K562 (cell line): ENCODE results near the gene GLRX2. TPM values are rescaled to one million over a fixed set of nuclear protein-coding genes. Genes with fewer than 3 reads are reported as not detected.
A peak's percentile ranks its signal among the peaks of the same experiment; 100 is the strongest.

ENCODE experiments used
- AFF1 ChIP-seq, 2 experiments: fragments of 450-650 bp; IDR thresholded peaks; 2 replicates each; pipeline ENCODE4 v1.6.1; 2018; ENCODE audit warnings: mild to moderate bottlenecking in 2 of 2, low read depth in 1 of 2; ENCODE audit not compliant: partially characterized antibody in 2 of 2
- ARID2 ChIP-seq: fragments of 450-650 bp; IDR thresholded peaks from 2 replicates; pipeline ENCODE4 v1.6.1; 2017; ENCODE audit warnings: antibody characterized with exemption, mild to moderate bottlenecking
- CREM ChIP-seq: IDR thresholded peaks from 2 replicates; pipeline ENCODE4 v1.6.1; 2014; ENCODE audit warnings: antibody characterized with exemption, low read depth
- E2F6 ChIP-seq, 2 experiments: IDR thresholded peaks; 2 replicates each; pipeline ENCODE4 v1.6.1; 2011; ENCODE audit warnings: borderline replicate concordance in 1 of 2, control low read depth in 1 of 2, low read depth in 1 of 2, low read length in 1 of 2, mild to moderate bottlenecking in 1 of 2, mixed read lengths in 1 of 2, moderate library complexity in 1 of 2; ENCODE audit not compliant: insufficient read depth in 1 of 2, insufficient read length in 1 of 2, poor library complexity in 1 of 2, severe bottlenecking in 1 of 2; ENCODE audit errors: extremely low read depth in 1 of 2
- ETV1 ChIP-seq: fragments of 450-650 bp; conservative IDR thresholded peaks from 2 replicates; pipeline ENCODE4 v1.6.1; 2016; ENCODE audit warnings: missing genetic modification characterization, control low read depth, low read depth, missing compliant biosample characterization
- HCFC1 ChIP-seq: IDR thresholded peaks from 2 replicates; pipeline ENCODE4 v1.6.1; 2012; ENCODE audit warnings: low read depth, low read length, improper control_type of control experiment
- HMG20A ChIP-seq: fragments of 450-650 bp; formaldehyde crosslinking; conservative IDR thresholded peaks from 2 replicates; pipeline ENCODE4 v1.4.0; 2020; ENCODE audit warnings: mild to moderate bottlenecking, mixed read lengths
- ILF3 ChIP-seq: fragments of 450-650 bp; IDR thresholded peaks from 2 replicates; pipeline ENCODE4 v1.6.1; 2018; ENCODE audit warnings: antibody characterized with exemption, mild to moderate bottlenecking, moderate library complexity, borderline replicate concordance
- MAFG ChIP-seq: fragments of 450-650 bp; conservative IDR thresholded peaks from 2 replicates; pipeline ENCODE4 v1.6.1; 2016; ENCODE audit warnings: missing genetic modification characterization, missing compliant biosample characterization
- MXI1 ChIP-seq: IDR thresholded peaks from 2 replicates; pipeline ENCODE4 v1.6.1; 2011; ENCODE audit warnings: low read depth, mild to moderate bottlenecking, improper control_type of control experiment, low read length
- PTBP1 ChIP-seq: fragments of 200-400 bp; formaldehyde crosslinking; IDR thresholded peaks from 2 replicates; pipeline ENCODE4 v1.6.1; 2017; ENCODE audit warnings: low read depth, low read length
- RAD51 ChIP-seq: fragments of 450-650 bp; IDR thresholded peaks from 2 replicates; pipeline ENCODE4 v1.7.1; 2016; ENCODE audit warnings: low read depth, mild to moderate bottlenecking, borderline replicate concordance
- SP2 ChIP-seq: IDR thresholded peaks from 2 replicates; pipeline ENCODE4 v1.6.1; 2011; ENCODE audit warnings: mild to moderate bottlenecking, low read depth, low read length, moderate library complexity; ENCODE audit not compliant: poor library complexity, severe bottlenecking; ENCODE audit errors: extremely low read depth
- SRSF3 ChIP-seq: fragments of 200-400 bp; formaldehyde crosslinking; IDR thresholded peaks from 2 replicates; pipeline ENCODE4 v1.6.1; 2016; ENCODE audit warnings: mild to moderate bottlenecking, low read length, moderate library complexity; ENCODE audit not compliant: insufficient read depth
- TEAD2 ChIP-seq: fragments of 450-650 bp; IDR thresholded peaks from 2 replicates; pipeline ENCODE4 v1.6.1; 2016; ENCODE audit warnings: missing genetic modification characterization, control low read depth, missing compliant biosample characterization
- TEAD4 ChIP-seq, 2 experiments: sonication (generic) in 1 of 2; formaldehyde crosslinking in 1 of 2; IDR thresholded peaks; 2 replicates each; pipeline versions ENCODE4 v1.6.1 to v1.8.0; 2012 to 2022; ENCODE audit warnings: borderline replicate concordance in 1 of 2, inconsistent platforms in 1 of 2, low read length in 1 of 2, mild to moderate bottlenecking in 1 of 2, missing genetic modification reagents in 1 of 2
- TOE1 ChIP-seq, 2 experiments: fragments of 450-650 bp in 1 of 2; sonication (generic) in 1 of 2; formaldehyde crosslinking in 1 of 2; IDR thresholded peaks; 2 replicates each; pipeline versions ENCODE4 v1.7.1 to v1.8.0; 2016 to 2022; ENCODE audit warnings: borderline replicate concordance in 2 of 2, mild to moderate bottlenecking in 2 of 2, antibody characterized with exemption in 1 of 2, inconsistent platforms in 1 of 2, low read depth in 1 of 2, missing genetic modification reagents in 1 of 2, moderate library complexity in 1 of 2
- ZNF507 ChIP-seq: conservative IDR thresholded peaks from 2 replicates; pipeline ENCODE4 v1.6.1; 2017; ENCODE audit warnings: missing genetic modification characterization, missing compliant biosample characterization
- ZNF57 ChIP-seq: fragments of 450-650 bp; formaldehyde crosslinking; IDR thresholded peaks from 2 replicates; pipeline ENCODE4 v1.4.0; 2020; ENCODE audit warnings: mild to moderate bottlenecking, moderate library complexity
- polyA plus RNA-seq, 8 experiments: library from polyadenylated mRNA; depleted of rRNA in 4 of 8; stranded (reverse) in 5 of 8; unstranded in 3 of 8; fragments of >200 nt; fragmentation: Nextera tagmentation in 2 of 8; fragmentation: Illumina TruSeq in 1 of 8; extraction: Ambion mirVana in 2 of 8; extraction: Trizol in 1 of 8; gene quantifications; 2 replicates each; pipeline versions ENCODE4 v1.2.1 to v1.2.3, GENCODE V29; 2011 to 2014; ENCODE audit warnings: inconsistent platforms in 1 of 8, missing spikeins in 1 of 8
- total RNA-seq, 7 experiments: library from RNA; depleted of rRNA in 6 of 7; stranded (reverse); fragments of >200 nt in 6 of 7; fragmentation: Illumina TruSeq in 2 of 7; extraction: Trizol in 2 of 7; gene quantifications; 2 replicates each; pipeline versions ENCODE4 v1.2.1 to v1.2.3, GENCODE V29; 2011 to 2021; ENCODE audit warnings: low replicate concordance in 1 of 7
- TF ChIP-seq, protein P1 (sequence below): fragments of 450-650 bp; IDR thresholded peaks from 2 replicates; pipeline ENCODE4 v1.6.1; 2016

The GLRX2 gene
- total and polyA plus RNA-seq, 9 of the 15 experiments (the other 6 are each of a cell fraction or from before 2014, with no cell fraction given), result 13.3 to 82.6 (median 55.1) TPM

- TF ChIP-seq CREM, result peak; percentile 59
- TF ChIP-seq ILF3, result no peak; the same call in 1 of the 2 replicates
- no peak for TF ChIP-seq RAD51
- TF ChIP-seq ARID2, result no peak
- no peak for TF ChIP-seq PTBP1
- no peak for TF ChIP-seq SP2
- TF ChIP-seq TEAD4 (IDR thresholded peaks at IDR 0.05; ENCODE audit: low read length), result peak; percentile 73
- no peak for TF ChIP-seq TEAD4 (CRISPR knock-in tag; IDR thresholded peaks at IDR 0.05; ENCODE audit: borderline replicate concordance)
- no peak; the same call in 1 of the 2 replicates for TF ChIP-seq HCFC1
- TF ChIP-seq MXI1, result 0 out of 2 replicates have a peak, but pooled peaks have one; percentile 78
- TF ChIP-seq SRSF3, result no peak
- TF ChIP-seq E2F6 (IDR thresholded peaks at IDR 0.05; ENCODE audit: borderline replicate concordance in 1 of 2, extremely low read depth in 1 of 2, insufficient read depth in 1 of 2, insufficient read length in 1 of 2, low read depth in 1 of 2, low read length in 1 of 2, poor library complexity in 1 of 2, severe bottlenecking in 1 of 2), result peak; percentile 69 to 79
- TF ChIP-seq ZNF57 (CRISPR knock-in tag), result no peak
- TF ChIP-seq TEAD2 (tag), result no peak
- no peak for TF ChIP-seq ETV1 (tag)
- TF ChIP-seq TOE1 (IDR thresholded peaks at IDR 0.05; ENCODE audit: borderline replicate concordance), result no peak
- no peak for TF ChIP-seq TOE1 (CRISPR knock-in tag; IDR thresholded peaks at IDR 0.05; ENCODE audit: borderline replicate concordance, low read depth)
- no peak for TF ChIP-seq ZNF507
- no peak for TF ChIP-seq HMG20A
- TF ChIP-seq, protein P1, sequence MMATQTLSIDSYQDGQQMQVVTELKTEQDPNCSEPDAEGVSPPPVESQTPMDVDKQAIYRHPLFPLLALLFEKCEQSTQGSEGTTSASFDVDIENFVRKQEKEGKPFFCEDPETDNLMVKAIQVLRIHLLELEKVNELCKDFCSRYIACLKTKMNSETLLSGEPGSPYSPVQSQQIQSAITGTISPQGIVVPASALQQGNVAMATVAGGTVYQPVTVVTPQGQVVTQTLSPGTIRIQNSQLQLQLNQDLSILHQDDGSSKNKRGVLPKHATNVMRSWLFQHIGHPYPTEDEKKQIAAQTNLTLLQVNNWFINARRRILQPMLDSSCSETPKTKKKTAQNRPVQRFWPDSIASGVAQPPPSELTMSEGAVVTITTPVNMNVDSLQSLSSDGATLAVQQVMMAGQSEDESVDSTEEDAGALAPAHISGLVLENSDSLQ, result no peak
- no peak for TF ChIP-seq MAFG (tag)
- TF ChIP-seq AFF1 (IDR thresholded peaks at IDR 0.05; ENCODE audit: low read depth in 1 of 2, partially characterized antibody in 2 of 2), result no peak
These were observed at the start of gene GLRX2 (continued) for GRCh38 chr1:193104907-193105820.
